GM18508 (cell line): ENCODE data around the gene RTP5.

ENCODE experiments used
- ATAC-seq: cut with Tn5 transposase; IDR thresholded peaks from one replicate; pipeline ENCODE4 v1.9.1; 2021; ENCODE audit warnings: moderate number of reproducible peaks; ENCODE audit not compliant: insufficient read depth, unreplicated experiment

Gene RTP5

DNA sequence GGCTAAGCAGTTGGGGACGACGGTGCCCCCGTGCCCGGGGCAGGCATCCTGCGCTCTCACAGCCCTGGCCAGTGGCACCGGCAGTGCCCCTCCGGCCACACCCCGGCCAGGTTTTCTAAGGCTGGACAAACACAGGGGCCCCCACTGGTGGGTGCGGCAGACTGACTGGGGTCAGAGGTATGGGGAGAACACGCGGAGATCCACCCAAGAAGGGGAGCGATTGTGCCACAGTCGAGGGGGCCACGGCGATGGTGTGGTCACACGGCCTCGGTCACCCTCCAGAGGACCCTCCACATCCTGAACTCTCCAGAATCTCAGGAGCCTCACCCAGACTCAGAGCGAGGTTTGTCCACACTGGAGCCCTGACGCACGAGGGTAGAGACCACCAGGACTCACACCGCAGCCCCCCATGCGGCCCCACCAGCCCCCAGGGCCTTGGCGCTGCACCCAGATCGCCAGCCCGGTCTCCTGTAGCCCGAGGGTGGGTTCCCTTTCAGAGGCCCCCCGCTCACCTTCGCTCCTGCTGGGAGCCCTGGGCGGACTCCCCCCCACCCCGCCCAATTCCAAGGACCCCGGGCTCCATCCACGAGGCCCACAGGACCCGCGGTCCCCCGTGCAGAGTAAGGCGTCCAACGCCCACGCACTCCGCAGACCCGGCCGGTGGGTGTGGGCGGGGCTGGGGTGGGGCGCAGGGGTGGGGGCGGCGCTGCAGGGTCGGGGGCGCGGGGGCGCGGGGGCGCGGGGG is 26.0 kb upstream of the RTP5 start:
- ATAC-seq = no peak

- no peak for ATAC-seq
These were observed 25.3 kb upstream of the RTP5 start for GRCh38 chr2:241844066-241844728.

GRCh38 chr2:241844831-241845578 is 24.5 kb upstream of the RTP5 start:
- no peak for ATAC-seq

DNA sequence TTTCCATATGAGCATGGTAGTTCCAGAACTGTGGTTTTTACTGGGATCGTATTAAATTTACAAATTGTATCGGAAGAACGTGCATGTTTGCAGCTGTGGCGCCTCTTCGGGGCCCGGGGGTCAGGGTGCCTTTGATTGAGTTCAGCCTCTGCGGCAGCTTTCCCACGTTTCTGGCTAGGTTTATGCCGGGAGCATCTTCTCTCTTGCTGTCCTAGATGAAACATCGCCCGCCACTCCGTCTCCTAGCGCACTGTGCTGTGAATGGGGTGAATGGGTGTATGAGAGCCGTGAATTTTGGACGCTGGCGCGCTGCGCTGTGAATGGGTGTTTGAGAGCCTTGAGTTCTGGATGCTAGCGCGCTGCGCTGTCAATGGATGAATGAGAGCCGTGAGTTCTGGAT is 23.1 kb upstream of the RTP5 start:
- no peak for ATAC-seq

DNA sequence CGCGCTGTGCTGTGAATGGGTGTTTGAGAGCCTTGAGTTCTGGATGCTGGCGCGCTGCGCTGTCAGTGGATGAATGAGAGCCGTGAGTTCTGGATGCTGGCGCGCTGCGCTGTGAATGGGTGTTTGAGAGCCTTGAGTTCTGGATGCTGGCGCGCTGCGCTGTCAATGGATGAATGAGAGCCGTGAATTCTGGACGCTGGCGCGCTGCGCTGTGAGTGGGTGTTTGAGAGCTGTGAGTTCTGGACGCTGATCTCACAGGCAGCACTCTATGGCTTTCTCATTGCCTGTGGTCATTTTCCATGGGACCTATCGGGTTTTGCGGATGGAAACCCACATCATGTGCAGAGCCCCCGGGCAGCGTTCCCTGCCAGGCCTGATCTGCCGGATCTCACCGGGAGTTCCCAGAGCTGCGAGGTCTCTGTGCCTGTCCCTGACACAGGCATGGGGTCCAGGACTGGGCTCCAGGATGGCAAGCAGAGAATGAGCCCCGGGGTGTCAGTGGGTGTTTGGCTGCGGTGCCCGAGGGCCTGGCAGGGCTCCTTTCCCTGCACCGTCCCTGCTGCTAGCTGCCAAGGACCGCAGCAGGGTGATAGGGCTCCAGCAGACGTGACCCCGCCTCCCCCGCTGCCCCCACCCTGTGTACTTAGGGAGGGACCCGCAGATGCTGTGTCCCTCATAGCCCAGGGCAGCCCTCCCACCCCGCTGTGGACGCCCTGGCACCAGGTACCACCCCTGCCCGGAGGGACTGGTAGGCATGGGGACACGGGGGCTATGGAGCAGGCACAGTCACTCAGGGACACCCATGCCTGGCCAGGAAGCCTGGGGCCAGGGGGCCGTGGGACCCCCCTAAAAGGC is 20.5 kb upstream of the RTP5 start:
- no peak for ATAC-seq

GRCh38 chr2:241849616-241850543 is 19.6 kb upstream of the RTP5 start:
- no peak for ATAC-seq

GRCh38 chr2:241850544-241851324 is 18.8 kb upstream of the RTP5 start:
- ATAC-seq = no peak

- no peak for ATAC-seq
These were observed 18.0 kb upstream of the RTP5 start for GRCh38 chr2:241851325-241852115.

DNA sequence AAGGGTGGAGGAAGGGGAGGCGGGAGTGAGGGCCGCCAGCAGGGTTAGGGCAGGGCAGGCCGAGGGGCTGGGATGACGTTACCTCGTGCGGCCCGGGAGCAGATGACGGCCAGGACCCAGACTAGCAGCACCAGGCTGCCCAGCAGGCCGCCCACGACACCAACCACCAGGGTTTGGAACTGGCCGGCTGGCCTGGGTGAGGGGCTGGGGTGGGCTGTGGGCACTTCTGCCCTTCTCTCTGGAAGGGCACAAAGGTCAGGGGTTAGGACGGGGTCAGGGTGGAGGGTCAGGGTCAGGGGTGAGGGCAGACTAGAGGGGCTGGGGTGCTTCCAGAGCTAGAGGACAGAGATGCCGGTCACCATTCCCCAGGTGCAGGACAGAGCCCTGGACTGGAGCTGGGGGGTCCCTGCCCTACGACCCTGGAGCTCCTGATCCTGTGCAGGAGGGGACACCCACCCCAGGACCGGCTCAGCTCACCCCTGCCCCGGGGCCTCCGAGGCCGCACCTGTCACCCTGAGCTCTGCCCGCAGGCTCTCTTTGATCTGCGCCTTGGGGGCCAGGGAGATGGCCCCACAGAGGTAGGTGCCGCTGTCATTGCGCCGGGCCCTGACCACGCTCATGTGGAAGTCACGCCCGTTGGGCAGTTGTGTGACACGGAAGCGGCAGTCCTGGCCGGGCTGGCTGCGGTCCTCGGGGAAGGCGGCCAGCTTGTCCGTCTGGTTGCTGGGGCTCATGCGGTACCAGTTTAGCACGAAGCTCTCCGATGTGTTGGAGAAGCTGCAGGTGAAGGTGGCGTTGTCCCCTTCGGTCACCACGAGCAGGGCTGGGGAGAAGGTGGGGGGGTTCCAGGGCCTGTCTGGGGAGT is 17.2 kb upstream of the RTP5 start:
- ATAC-seq = no peak

- no peak for ATAC-seq
These were observed 16.4 kb upstream of the RTP5 start for GRCh38 chr2:241852981-241853631.

- ATAC-seq = no peak
These were observed 15.7 kb upstream of the RTP5 start for GRCh38 chr2:241853651-241854341.

DNA sequence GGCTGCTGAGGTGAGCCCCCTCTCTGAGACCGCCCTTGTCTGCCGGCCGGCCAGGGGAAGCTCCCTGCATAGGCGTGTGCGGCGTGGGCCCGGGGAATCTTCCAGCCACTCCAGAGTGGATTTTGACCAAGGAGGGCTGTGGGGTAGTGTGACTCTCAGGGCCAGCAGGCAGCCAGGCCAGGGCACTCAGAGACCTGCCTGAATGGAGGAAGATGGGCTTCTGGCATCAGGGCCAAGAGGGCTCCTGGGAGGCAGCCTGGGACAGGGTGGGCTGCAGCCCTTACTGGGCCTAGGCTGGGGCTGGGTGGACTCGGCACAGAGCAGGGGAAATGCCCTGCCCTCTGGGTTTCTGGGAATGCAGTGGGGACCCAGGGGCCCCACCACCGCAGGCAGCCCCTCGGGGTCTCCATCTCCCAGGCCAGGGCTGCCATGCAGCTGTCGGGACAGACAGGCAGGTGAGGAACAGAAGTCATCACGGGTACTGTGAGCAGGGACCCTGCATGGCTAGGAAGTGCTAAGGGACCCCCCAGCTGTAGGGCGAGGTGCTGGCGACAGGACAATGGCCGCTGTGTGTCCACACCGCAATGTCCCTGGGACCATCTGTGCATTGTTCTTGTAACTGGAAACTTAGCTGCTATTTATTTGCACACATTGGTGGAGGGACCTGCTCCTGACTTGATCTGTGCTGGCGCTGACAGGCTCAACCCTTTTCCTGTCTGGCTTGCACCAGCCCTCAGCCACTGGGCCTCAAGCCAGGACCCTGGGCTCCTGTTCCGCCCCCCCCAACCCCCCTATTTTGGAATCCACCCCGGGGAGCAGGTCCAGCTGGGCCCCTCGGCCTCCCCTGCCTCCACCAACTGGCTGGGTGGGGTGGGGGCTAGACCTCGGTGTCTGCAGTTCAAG is 14.9 kb upstream of the RTP5 start:
- ATAC-seq = no peak

DNA sequence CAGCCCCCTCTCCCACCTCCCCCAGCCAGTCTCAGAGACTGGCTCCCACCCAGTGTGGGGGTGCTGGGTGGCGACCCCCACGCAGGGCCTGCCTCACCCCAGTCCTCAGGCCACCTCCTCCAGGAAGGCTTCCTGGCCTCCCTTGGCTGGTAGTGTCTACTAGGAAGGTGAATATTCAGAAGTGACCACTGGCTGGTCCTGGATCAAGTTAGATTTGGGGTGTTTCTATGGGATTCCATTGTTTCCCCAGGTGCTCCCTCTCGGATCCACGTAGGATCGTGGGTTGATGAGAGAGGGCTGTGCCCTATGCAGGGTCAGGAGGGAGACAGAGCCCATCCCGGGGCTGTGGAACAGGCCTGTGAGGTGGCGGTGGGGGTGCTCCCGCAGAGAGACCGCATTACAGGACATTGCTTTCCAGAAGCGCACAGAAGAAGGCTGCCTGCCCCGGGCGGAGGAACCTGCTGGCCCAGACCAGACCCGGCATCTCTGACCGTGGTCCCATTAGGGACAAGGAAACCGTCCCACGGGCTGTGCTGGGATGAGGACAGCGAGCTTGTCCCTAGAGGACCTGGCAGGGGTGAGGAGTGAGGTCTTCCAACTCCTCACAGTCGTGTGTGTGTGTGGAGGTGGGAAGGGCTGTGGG is 14.2 kb upstream of the RTP5 start:
- ATAC-seq = no peak

DNA sequence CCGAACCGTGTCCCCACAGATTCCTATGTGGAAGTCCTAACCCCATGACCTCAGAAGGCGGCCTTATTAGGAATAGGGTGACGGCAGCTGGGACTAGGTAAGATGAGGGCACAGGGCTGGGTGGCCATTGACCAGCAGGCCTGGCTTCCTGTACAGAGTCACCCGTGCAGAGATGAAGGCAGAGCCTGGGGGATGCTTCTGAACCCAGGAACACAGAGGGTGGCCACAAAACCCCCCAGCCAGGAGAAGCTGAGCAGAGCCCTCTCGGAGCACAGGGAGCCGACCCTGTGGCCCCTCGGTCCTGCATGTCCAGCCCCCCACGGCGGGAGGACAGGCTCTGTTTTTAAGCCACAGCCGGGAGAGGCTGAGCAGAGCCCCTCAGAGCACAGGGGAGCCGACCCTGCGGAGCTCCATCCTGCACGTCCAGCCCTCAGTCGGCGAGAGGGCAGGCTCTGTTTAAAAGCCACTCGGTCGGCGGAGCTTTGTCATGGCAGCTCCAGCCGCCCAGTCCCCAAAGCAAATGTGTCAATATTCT is 13.6 kb upstream of the RTP5 start:
- ATAC-seq = no peak
